GM23338 (cell line): Measurements from ENCODE around the gene FZD2. TPM values are rescaled to one million over a fixed set of nuclear protein-coding genes. Genes with fewer than 3 reads are reported as not detected.

Experiments used
- CREB1 ChIP-seq: fragments of 250-450 bp; sonication (Bioruptor Pico); IDR thresholded peaks from 2 replicates; pipeline ENCODE4 v1.5.0; 2020; ENCODE audit warnings: low read depth, mild to moderate bottlenecking, moderate library complexity
- ZNF114 ChIP-seq: fragments of 250-450 bp; sonication (Bioruptor Pico); IDR thresholded peaks from 2 replicates; pipeline ENCODE4 v1.5.0; 2020; ENCODE audit warnings: mild to moderate bottlenecking, moderate library complexity
- polyA plus RNA-seq: library from polyadenylated mRNA; unstranded; fragments of >200 nt; fragmentation: Nextera tagmentation; extraction: Ambion mirVana; gene quantifications from 2 replicates; pipeline ENCODE4 v1.2.1, GENCODE V29; 2016
- total RNA-seq: library from RNA; depleted of rRNA; stranded (reverse); fragments of >200 nt; shearing (Covaris generic); gene quantifications from 2 replicates; pipeline ENCODE4 v1.2.3, GENCODE V29; 2014
- TF ChIP-seq, protein P1 (sequence below): fragments of 250-450 bp; sonication (Bioruptor Pico); IDR thresholded peaks from 2 replicates; pipeline ENCODE4 v1.5.0; 2020; ENCODE audit warnings: mild to moderate bottlenecking, moderate library complexity
- TF ChIP-seq, protein P2 (sequence below): IDR thresholded peaks from one replicate; pipeline ENCODE4 v1.6.1; 2018; ENCODE audit warnings: antibody characterized with exemption; ENCODE audit not compliant: unreplicated experiment
- TF ChIP-seq, protein P3 (sequence below): IDR thresholded peaks from 2 replicates; pipeline ENCODE4 v1.6.1; 2016; ENCODE audit warnings: antibody characterized with exemption

FZD2 gene
- total and polyA plus RNA-seq, 2 experiments from 2014 or later, result 6.2 to 7.6 TPM

DNA sequence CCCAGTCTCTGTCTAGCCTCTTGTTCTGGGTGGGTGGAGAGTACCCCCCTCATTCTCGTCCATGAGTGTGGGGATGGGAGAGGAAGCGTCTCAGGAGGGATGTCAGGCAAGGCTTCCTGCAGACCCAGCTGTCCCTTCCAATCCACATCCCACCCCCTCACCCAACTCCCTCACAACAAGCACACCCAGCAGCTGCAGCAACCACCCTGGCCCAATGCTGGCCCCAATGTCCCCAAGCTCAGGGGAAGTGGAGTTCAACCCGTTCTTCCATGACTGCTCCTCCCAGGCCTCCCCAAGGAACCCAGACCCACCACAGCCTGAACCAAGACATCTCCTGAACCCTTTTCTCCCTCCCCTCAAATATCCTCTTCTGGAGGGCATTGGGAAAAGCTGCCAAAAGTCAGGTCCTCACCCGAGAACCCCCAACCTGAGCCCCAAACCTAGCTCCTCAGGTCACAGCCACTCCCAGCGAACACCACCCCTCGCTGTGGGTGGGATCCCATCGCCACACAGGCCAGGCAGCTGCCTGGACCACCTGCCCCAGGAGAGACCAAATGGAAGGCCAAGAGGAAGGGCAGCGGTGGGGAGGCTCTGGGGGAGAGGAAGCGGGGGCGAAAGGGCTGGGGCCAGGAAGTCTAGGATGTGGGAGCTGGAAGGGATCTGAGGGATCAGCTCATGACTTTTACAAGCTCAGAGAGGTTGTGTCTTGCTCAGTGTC is 47.6 kb downstream of the FZD2 start (continued):
- TF ChIP-seq, protein P1, sequence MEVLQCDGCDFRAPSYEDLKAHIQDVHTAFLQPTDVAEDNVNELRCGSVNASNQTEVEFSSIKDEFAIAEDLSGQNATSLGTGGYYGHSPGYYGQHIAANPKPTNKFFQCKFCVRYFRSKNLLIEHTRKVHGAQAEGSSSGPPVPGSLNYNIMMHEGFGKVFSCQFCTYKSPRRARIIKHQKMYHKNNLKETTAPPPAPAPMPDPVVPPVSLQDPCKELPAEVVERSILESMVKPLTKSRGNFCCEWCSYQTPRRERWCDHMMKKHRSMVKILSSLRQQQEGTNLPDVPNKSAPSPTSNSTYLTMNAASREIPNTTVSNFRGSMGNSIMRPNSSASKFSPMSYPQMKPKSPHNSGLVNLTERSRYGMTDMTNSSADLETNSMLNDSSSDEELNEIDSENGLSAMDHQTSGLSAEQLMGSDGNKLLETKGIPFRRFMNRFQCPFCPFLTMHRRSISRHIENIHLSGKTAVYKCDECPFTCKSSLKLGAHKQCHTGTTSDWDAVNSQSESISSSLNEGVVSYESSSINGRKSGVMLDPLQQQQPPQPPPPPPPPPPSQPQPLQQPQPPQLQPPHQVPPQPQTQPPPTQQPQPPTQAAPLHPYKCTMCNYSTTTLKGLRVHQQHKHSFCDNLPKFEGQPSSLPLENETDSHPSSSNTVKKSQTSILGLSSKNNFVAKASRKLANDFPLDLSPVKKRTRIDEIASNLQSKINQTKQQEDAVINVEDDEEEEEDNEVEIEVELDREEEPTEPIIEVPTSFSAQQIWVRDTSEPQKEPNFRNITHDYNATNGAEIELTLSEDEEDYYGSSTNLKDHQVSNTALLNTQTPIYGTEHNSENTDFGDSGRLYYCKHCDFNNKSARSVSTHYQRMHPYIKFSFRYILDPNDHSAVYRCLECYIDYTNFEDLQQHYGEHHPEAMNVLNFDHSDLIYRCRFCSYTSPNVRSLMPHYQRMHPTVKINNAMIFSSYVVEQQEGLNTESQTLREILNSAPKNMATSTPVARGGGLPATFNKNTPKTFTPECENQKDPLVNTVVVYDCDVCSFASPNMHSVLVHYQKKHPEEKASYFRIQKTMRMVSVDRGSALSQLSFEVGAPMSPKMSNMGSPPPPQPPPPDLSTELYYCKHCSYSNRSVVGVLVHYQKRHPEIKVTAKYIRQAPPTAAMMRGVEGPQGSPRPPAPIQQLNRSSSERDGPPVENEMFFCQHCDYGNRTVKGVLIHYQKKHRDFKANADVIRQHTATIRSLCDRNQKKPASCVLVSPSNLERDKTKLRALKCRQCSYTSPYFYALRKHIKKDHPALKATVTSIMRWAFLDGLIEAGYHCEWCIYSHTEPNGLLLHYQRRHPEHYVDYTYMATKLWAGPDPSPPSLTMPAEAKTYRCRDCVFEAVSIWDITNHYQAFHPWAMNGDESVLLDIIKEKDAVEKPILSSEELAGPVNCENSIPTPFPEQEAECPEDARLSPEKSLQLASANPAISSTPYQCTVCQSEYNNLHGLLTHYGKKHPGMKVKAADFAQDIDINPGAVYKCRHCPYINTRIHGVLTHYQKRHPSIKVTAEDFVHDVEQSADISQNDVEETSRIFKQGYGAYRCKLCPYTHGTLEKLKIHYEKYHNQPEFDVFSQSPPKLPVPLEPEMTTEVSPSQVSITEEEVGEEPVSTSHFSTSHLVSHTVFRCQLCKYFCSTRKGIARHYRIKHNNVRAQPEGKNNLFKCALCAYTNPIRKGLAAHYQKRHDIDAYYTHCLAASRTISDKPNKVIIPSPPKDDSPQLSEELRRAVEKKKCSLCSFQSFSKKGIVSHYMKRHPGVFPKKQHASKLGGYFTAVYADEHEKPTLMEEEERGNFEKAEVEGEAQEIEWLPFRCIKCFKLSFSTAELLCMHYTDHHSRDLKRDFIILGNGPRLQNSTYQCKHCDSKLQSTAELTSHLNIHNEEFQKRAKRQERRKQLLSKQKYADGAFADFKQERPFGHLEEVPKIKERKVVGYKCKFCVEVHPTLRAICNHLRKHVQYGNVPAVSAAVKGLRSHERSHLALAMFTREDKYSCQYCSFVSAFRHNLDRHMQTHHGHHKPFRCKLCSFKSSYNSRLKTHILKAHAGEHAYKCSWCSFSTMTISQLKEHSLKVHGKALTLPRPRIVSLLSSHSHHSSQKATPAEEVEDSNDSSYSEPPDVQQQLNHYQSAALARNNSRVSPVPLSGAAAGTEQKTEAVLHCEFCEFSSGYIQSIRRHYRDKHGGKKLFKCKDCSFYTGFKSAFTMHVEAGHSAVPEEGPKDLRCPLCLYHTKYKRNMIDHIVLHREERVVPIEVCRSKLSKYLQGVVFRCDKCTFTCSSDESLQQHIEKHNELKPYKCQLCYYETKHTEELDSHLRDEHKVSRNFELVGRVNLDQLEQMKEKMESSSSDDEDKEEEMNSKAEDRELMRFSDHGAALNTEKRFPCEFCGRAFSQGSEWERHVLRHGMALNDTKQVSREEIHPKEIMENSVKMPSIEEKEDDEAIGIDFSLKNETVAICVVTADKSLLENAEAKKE (CRISPR knock-in tag), result no peak
- TF ChIP-seq, protein P2, sequence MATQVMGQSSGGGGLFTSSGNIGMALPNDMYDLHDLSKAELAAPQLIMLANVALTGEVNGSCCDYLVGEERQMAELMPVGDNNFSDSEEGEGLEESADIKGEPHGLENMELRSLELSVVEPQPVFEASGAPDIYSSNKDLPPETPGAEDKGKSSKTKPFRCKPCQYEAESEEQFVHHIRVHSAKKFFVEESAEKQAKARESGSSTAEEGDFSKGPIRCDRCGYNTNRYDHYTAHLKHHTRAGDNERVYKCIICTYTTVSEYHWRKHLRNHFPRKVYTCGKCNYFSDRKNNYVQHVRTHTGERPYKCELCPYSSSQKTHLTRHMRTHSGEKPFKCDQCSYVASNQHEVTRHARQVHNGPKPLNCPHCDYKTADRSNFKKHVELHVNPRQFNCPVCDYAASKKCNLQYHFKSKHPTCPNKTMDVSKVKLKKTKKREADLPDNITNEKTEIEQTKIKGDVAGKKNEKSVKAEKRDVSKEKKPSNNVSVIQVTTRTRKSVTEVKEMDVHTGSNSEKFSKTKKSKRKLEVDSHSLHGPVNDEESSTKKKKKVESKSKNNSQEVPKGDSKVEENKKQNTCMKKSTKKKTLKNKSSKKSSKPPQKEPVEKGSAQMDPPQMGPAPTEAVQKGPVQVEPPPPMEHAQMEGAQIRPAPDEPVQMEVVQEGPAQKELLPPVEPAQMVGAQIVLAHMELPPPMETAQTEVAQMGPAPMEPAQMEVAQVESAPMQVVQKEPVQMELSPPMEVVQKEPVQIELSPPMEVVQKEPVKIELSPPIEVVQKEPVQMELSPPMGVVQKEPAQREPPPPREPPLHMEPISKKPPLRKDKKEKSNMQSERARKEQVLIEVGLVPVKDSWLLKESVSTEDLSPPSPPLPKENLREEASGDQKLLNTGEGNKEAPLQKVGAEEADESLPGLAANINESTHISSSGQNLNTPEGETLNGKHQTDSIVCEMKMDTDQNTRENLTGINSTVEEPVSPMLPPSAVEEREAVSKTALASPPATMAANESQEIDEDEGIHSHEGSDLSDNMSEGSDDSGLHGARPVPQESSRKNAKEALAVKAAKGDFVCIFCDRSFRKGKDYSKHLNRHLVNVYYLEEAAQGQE, result no peak
- TF ChIP-seq, protein P3, sequence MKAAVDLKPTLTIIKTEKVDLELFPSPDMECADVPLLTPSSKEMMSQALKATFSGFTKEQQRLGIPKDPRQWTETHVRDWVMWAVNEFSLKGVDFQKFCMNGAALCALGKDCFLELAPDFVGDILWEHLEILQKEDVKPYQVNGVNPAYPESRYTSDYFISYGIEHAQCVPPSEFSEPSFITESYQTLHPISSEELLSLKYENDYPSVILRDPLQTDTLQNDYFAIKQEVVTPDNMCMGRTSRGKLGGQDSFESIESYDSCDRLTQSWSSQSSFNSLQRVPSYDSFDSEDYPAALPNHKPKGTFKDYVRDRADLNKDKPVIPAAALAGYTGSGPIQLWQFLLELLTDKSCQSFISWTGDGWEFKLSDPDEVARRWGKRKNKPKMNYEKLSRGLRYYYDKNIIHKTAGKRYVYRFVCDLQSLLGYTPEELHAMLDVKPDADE, result no peak
- TF ChIP-seq CREB1 (CRISPR knock-in tag), result no peak
- TF ChIP-seq ZNF114, result no peak
